ENCODE results near the gene SVIP. TPM values are rescaled to one million over a fixed set of nuclear protein-coding genes. Genes with fewer than 3 reads are reported as not detected.

Gene SVIP
- total RNA-seq, 1 experiment from 2014 or later = not detected

- H3K27me3 ChIP-seq (ENCODE audit: low read length) = no peaks in the 10 kb centered on the region
- H3K9me2 ChIP-seq (replicated peaks; ENCODE audit: insufficient read depth, low read length) = no peaks in the 10 kb centered on the region
- H3K4me1 ChIP-seq (ENCODE audit: low read length) = no peaks in the 10 kb centered on the region
- H3K9me3 ChIP-seq (ENCODE audit: low read length) = peaks cover 4% of the 10 kb centered on the region
- no peak overlapping the region for H2AFZ ChIP-seq (ENCODE audit: low read length)
- H3K4me3 ChIP-seq (ENCODE audit: low read length) = no peak overlapping the region
- H4K20me1 ChIP-seq (ENCODE audit: insufficient read depth, low read depth, low read length) = no peaks in the 10 kb centered on the region
- no peak for DNase-seq
- no peaks in the 10 kb centered on the region for H3K79me2 ChIP-seq (ENCODE audit: low read length)
- H3K36me3 ChIP-seq (ENCODE audit: insufficient read depth, low read length) = no peaks in the 10 kb centered on the region
- H3K4me2 ChIP-seq (ENCODE audit: low read depth, low read length, poor library complexity, severe bottlenecking) = no peak overlapping the region
- no peak overlapping the region for H3K27ac ChIP-seq (ENCODE audit: low read length)
- H3K9ac ChIP-seq (ENCODE audit: low read length) = no peak overlapping the region
Measured at GRCh38 chr11:22846726-22847125, 17.1 kb upstream of the SVIP start.

DNA sequence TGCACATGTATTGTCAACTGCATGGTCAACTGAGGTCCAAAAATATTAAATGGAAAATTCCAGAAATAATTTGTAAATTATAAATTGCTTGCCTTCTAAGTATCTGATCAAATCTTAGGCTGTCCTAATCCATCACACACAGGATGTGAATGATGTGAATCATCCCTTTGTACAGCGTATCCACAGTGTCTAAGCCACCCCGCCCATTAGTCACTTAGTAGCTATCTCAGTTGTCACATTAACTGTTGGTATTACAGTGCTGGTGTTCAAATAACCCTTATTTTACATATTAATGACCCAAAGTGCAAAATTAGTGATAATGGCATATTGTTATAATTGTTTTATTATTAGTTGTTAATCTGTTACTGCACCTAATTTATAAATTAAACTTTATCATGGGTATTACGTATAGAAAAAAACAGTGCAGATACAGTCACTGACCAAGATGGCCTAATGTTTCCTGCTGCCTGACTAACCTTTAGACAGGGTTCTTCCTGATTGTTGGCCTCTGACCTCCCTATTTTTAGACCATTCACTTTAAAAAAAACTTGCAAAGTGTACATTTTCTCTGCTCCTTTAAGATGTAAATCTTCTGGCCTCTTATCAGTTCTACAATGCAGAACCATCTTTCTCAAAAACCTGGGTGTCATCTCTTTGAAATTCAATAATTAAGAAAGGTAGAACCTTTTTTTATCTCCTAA, 2.9 kb upstream of the SVIP start:
- no peak overlapping the region for H3K27ac ChIP-seq (ENCODE audit: low read length)
- H3K79me2 ChIP-seq (ENCODE audit: low read length) = no peaks in the 10 kb centered on the region
- H4K20me1 ChIP-seq (ENCODE audit: insufficient read depth, low read depth, low read length) = no peaks in the 10 kb centered on the region
- no peaks in the 10 kb centered on the region for H3K9me2 ChIP-seq (replicated peaks; ENCODE audit: insufficient read depth, low read length)
- H3K4me1 ChIP-seq (ENCODE audit: low read length) = no peaks in the 10 kb centered on the region
- no peak for DNase-seq
- H3K4me2 ChIP-seq (ENCODE audit: low read depth, low read length, poor library complexity, severe bottlenecking) = no peak overlapping the region
- H2AFZ ChIP-seq (ENCODE audit: low read length) = no peak overlapping the region
- no peaks in the 10 kb centered on the region for H3K36me3 ChIP-seq (ENCODE audit: insufficient read depth, low read length)
- no peak overlapping the region for H3K4me3 ChIP-seq (ENCODE audit: low read length)
- peaks cover 8% of the 10 kb centered on the region; the same call in 1 of the 2 replicates for H3K9me3 ChIP-seq (ENCODE audit: low read length)
- H3K27me3 ChIP-seq (ENCODE audit: low read length) = no peaks in the 10 kb centered on the region
- H3K9ac ChIP-seq (ENCODE audit: low read length) = no peak overlapping the region

- Histone ChIP-seq H3K9me3 (ENCODE audit: low read length) (peaks cover 8% of the 10 kb centered on the region; the same call in 1 of the 2 replicates), H3K9me2 (replicated peaks; ENCODE audit: insufficient read depth, low read length) (no peaks in the 10 kb centered on the region), H2AFZ (ENCODE audit: low read length) (no peak overlapping the region), H3K9ac (ENCODE audit: low read length) (no peak overlapping the region), H3K27me3 (ENCODE audit: low read length) (no peaks in the 10 kb centered on the region), H3K27ac (ENCODE audit: low read length) (no peak overlapping the region), H3K79me2 (ENCODE audit: low read length) (no peaks in the 10 kb centered on the region), H3K4me2 (ENCODE audit: low read depth, low read length, poor library complexity, severe bottlenecking) (no peak overlapping the region), H3K4me1 (ENCODE audit: low read length) (no peaks in the 10 kb centered on the region), H3K4me3 (ENCODE audit: low read length) (no peak overlapping the region), H3K36me3 (ENCODE audit: insufficient read depth, low read length) (no peaks in the 10 kb centered on the region), H4K20me1 (ENCODE audit: insufficient read depth, low read depth, low read length) (no peaks in the 10 kb centered on the region)
- no peak for DNase-seq
Measured at GRCh38 chr11:22830082-22830414, 447 bp upstream of the SVIP start.

GRCh38 chr11:22828373-22828772, 1.2 kb downstream of the SVIP start:
- Histone ChIP-seq H3K79me2 (ENCODE audit: low read length) (no peaks in the 10 kb centered on the region), H3K27me3 (ENCODE audit: low read length) (no peaks in the 10 kb centered on the region), H4K20me1 (ENCODE audit: insufficient read depth, low read depth, low read length) (no peaks in the 10 kb centered on the region), H2AFZ (ENCODE audit: low read length) (no peak overlapping the region), H3K4me2 (ENCODE audit: low read depth, low read length, poor library complexity, severe bottlenecking) (no peak overlapping the region), H3K4me3 (ENCODE audit: low read length) (no peak overlapping the region), H3K9ac (ENCODE audit: low read length) (no peak overlapping the region), H3K27ac (ENCODE audit: low read length) (no peak overlapping the region), H3K36me3 (ENCODE audit: insufficient read depth, low read length) (no peaks in the 10 kb centered on the region), H3K4me1 (ENCODE audit: low read length) (no peaks in the 10 kb centered on the region), H3K9me3 (ENCODE audit: low read length) (peaks cover 8% of the 10 kb centered on the region; the same call in 1 of the 2 replicates), H3K9me2 (replicated peaks; ENCODE audit: insufficient read depth, low read length) (no peaks in the 10 kb centered on the region)
- no peak for DNase-seq

DNA sequence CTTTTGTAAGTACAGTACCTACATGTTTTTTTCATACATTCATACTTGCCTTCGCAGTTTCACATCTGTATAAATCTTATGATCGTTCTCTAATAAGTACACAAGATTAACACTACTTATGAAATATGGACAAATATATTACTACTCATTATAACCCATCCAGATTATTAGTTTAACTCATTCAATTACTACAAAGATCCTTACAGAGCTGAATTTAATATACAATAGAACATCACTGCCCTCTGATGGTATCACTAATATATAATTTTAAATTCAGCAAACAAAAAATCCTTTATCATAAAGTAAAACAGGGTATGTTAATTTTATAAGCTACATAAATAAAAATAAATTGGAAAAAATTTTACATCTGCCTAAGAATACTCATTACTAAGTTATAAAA, 7.4 kb downstream of the SVIP start:
- H3K79me2 ChIP-seq (ENCODE audit: low read length) = no peaks in the 10 kb centered on the region
- no peak overlapping the region for H2AFZ ChIP-seq (ENCODE audit: low read length)
- H3K4me2 ChIP-seq (ENCODE audit: low read depth, low read length, poor library complexity, severe bottlenecking) = no peak overlapping the region
- H3K36me3 ChIP-seq (ENCODE audit: insufficient read depth, low read length) = no peaks in the 10 kb centered on the region
- no peaks in the 10 kb centered on the region for H3K4me1 ChIP-seq (ENCODE audit: low read length)
- no peak overlapping the region for H3K27ac ChIP-seq (ENCODE audit: low read length)
- no peaks in the 10 kb centered on the region for H3K9me3 ChIP-seq (ENCODE audit: low read length)
- no peak overlapping the region for H3K4me3 ChIP-seq (ENCODE audit: low read length)
- H3K27me3 ChIP-seq (ENCODE audit: low read length) = no peaks in the 10 kb centered on the region
- no peak overlapping the region for H3K9ac ChIP-seq (ENCODE audit: low read length)
- no peak for DNase-seq
- H4K20me1 ChIP-seq (ENCODE audit: insufficient read depth, low read depth, low read length) = no peaks in the 10 kb centered on the region
- H3K9me2 ChIP-seq (replicated peaks; ENCODE audit: insufficient read depth, low read length) = no peaks in the 10 kb centered on the region

DNA sequence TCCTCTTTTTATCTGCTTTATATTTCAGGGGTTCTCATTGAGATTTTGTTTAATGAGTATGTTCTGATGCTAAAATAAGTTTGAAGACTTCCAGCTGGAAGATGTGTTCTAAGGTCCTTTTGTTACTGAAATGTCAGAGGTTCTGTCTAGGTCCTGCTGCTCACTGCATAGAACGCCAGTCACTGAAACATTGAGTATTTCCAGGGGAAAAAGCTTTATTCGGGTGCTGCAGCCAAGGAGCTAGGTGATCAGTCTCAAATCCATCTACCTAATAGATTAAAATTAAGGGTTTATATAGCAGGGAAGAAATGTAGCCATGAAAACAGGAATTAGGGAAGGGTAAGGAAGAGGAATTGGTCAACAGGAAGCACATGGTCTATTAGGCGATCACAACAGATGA, 19.7 kb downstream of the SVIP start:
- no peak overlapping the region for H3K4me3 ChIP-seq (ENCODE audit: low read length)
- H3K79me2 ChIP-seq (ENCODE audit: low read length) = no peaks in the 10 kb centered on the region
- peaks cover 4% of the 10 kb centered on the region; the same call in 1 of the 2 replicates for H3K9me2 ChIP-seq (replicated peaks; ENCODE audit: insufficient read depth, low read length)
- no peak for DNase-seq
- no peak overlapping the region for H3K9ac ChIP-seq (ENCODE audit: low read length)
- no peak overlapping the region for H3K27ac ChIP-seq (ENCODE audit: low read length)
- peaks cover 6% of the 10 kb centered on the region; the same call in 1 of the 2 replicates for H3K9me3 ChIP-seq (ENCODE audit: low read length)
- H3K36me3 ChIP-seq (ENCODE audit: insufficient read depth, low read length) = no peaks in the 10 kb centered on the region
- no peaks in the 10 kb centered on the region for H3K27me3 ChIP-seq (ENCODE audit: low read length)
- H3K4me1 ChIP-seq (ENCODE audit: low read length) = no peaks in the 10 kb centered on the region
- H4K20me1 ChIP-seq (ENCODE audit: insufficient read depth, low read depth, low read length) = no peaks in the 10 kb centered on the region
- H3K4me2 ChIP-seq (ENCODE audit: low read depth, low read length, poor library complexity, severe bottlenecking) = no peak overlapping the region
- H2AFZ ChIP-seq (ENCODE audit: low read length) = no peak overlapping the region

GRCh38 chr11:22808571-22809197, 20.9 kb downstream of the SVIP start:
- H3K4me3 ChIP-seq (ENCODE audit: low read length) = no peak overlapping the region
- H3K9ac ChIP-seq (ENCODE audit: low read length) = no peak overlapping the region
- no peaks in the 10 kb centered on the region for H3K79me2 ChIP-seq (ENCODE audit: low read length)
- no peaks in the 10 kb centered on the region for H4K20me1 ChIP-seq (ENCODE audit: insufficient read depth, low read depth, low read length)
- peaks cover 4% of the 10 kb centered on the region; the same call in 1 of the 2 replicates for H3K9me2 ChIP-seq (replicated peaks; ENCODE audit: insufficient read depth, low read length)
- H3K36me3 ChIP-seq (ENCODE audit: insufficient read depth, low read length) = no peaks in the 10 kb centered on the region
- no peak for DNase-seq
- peaks cover 6% of the 10 kb centered on the region; the same call in 1 of the 2 replicates for H3K9me3 ChIP-seq (ENCODE audit: low read length)
- no peak overlapping the region for H3K27ac ChIP-seq (ENCODE audit: low read length)
- H2AFZ ChIP-seq (ENCODE audit: low read length) = no peak overlapping the region
- no peak overlapping the region for H3K4me2 ChIP-seq (ENCODE audit: low read depth, low read length, poor library complexity, severe bottlenecking)
- H3K27me3 ChIP-seq (ENCODE audit: low read length) = no peaks in the 10 kb centered on the region
- no peaks in the 10 kb centered on the region for H3K4me1 ChIP-seq (ENCODE audit: low read length)

- Histone ChIP-seq H3K79me2 (ENCODE audit: low read length) (no peaks in the 10 kb centered on the region), H3K9me3 (ENCODE audit: low read length) (peaks cover 6% of the 10 kb centered on the region; the same call in 1 of the 2 replicates), H3K36me3 (ENCODE audit: insufficient read depth, low read length) (no peaks in the 10 kb centered on the region), H3K27me3 (ENCODE audit: low read length) (no peaks in the 10 kb centered on the region), H3K9me2 (replicated peaks; ENCODE audit: insufficient read depth, low read length) (peaks cover 4% of the 10 kb centered on the region; the same call in 1 of the 2 replicates), H3K4me3 (ENCODE audit: low read length) (no peak overlapping the region), H3K9ac (ENCODE audit: low read length) (no peak overlapping the region), H3K4me1 (ENCODE audit: low read length) (no peaks in the 10 kb centered on the region), H2AFZ (ENCODE audit: low read length) (no peak overlapping the region), H3K27ac (ENCODE audit: low read length) (no peak overlapping the region), H4K20me1 (ENCODE audit: insufficient read depth, low read depth, low read length) (no peaks in the 10 kb centered on the region), H3K4me2 (ENCODE audit: low read depth, low read length, poor library complexity, severe bottlenecking) (no peak overlapping the region)
- DNase-seq = no peak
Measured at GRCh38 chr11:22807855-22808570, 21.6 kb downstream of the SVIP start.

Data from Karpas-422 (cell line).